ENCODE measurements around the gene NCBP3. TPM values are rescaled to one million over a fixed set of nuclear protein-coding genes. Genes with fewer than 3 reads are reported as not detected.

NCBP3 gene
- total RNA-seq, 2 experiments from 2014 or later = 24.5 to 45.7 TPM

DNA sequence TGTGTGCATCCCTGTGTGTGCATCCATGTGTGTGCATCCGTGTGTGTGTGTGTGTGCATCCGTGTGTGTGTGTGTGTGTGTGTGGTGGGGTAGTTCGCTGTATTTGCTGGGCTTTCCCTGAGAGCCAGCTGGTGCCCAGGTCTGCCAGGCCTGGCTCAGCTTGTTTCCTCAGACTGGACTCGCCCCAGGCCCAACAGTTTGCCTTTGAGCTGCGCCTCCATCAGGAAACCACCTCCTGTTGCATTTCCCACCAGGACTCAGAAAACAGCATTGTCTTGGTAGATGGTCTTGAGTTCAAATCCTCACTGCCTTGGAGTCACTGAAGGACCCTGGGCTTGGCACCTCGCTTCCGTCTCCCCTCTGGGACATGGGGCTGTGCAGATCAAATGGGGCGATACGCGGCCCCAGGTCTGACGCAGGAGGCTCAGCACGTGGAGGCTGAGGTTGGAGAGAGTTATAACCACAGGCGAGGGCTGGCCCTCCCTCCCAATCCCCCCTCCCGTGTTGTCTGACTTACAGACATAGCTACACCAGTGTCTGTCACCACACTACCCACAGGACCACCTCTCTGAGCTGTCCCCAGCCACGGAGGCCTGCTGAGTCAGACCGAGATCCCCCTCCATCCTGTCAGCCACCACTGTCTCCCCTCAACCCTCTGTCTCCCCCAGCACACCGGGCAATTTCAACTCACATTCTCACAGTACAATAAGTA is 49.8 kb downstream of the NCBP3 start:
- H3K27ac ChIP-seq (ENCODE audit: low read depth, low read length, poor library complexity, severe bottlenecking) = no peak overlapping the region
- H3K4me1 ChIP-seq (ENCODE audit: insufficient read depth, low read length, poor library complexity, severe bottlenecking) = peaks cover 8% of the 10 kb centered on the region
- H3K4me2 ChIP-seq (ENCODE audit: low read length) = no peak overlapping the region
- TF ChIP-seq, protein P1, sequence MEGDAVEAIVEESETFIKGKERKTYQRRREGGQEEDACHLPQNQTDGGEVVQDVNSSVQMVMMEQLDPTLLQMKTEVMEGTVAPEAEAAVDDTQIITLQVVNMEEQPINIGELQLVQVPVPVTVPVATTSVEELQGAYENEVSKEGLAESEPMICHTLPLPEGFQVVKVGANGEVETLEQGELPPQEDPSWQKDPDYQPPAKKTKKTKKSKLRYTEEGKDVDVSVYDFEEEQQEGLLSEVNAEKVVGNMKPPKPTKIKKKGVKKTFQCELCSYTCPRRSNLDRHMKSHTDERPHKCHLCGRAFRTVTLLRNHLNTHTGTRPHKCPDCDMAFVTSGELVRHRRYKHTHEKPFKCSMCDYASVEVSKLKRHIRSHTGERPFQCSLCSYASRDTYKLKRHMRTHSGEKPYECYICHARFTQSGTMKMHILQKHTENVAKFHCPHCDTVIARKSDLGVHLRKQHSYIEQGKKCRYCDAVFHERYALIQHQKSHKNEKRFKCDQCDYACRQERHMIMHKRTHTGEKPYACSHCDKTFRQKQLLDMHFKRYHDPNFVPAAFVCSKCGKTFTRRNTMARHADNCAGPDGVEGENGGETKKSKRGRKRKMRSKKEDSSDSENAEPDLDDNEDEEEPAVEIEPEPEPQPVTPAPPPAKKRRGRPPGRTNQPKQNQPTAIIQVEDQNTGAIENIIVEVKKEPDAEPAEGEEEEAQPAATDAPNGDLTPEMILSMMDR (conservative IDR thresholded peaks at IDR 0.05; ENCODE audit: low read length) = no peak
- no peak for TF ChIP-seq EZH2phosphoT487 (IDR thresholded peaks at IDR 0.05; ENCODE audit: borderline replicate concordance, low read depth, low read length)
- intact Hi-C loops (cut with micrococcal nuclease; ENCODE audit: unreplicated experiment) = no loop called here
- POLR2A ChIA-PET = interaction anchor here (0.6 to 0.9 kb wide), 3 partner anchors 47 to 407 kb away, joined by 3 to 5 read pairs (median 4); no protein-coding TSS in a partner anchor
- H2AFZ ChIP-seq (ENCODE audit: low read length) = no peak overlapping the region
- no peak overlapping the region for H3K4me3 ChIP-seq (ENCODE audit: low read depth, low read length, poor library complexity, severe bottlenecking)
- no peaks in the 10 kb centered on the region for H3K9me3 ChIP-seq (ENCODE audit: low read length)
- DNase-seq (ENCODE audit: low spot score) = no peak
- BruUV-seq (replicated peaks) = no TSS peak
- H3K36me3 ChIP-seq (ENCODE audit: insufficient read depth, low read length) = no peaks in the 10 kb centered on the region
- H4K20me1 ChIP-seq (ENCODE audit: insufficient read depth, low read length) = no peaks in the 10 kb centered on the region
- H3K79me2 ChIP-seq (ENCODE audit: insufficient read depth, low read depth, low read length) = no peaks in the 10 kb centered on the region
- CTCF ChIA-PET (ENCODE audit: unreplicated experiment) = interaction anchor here (0.5 kb wide), 1 partner anchor 31 kb away, joined by 3 read pairs; no protein-coding TSS in a partner anchor
- no peaks in the 10 kb centered on the region for H3K9me2 ChIP-seq (ENCODE audit: insufficient read depth, low read length)

DNA sequence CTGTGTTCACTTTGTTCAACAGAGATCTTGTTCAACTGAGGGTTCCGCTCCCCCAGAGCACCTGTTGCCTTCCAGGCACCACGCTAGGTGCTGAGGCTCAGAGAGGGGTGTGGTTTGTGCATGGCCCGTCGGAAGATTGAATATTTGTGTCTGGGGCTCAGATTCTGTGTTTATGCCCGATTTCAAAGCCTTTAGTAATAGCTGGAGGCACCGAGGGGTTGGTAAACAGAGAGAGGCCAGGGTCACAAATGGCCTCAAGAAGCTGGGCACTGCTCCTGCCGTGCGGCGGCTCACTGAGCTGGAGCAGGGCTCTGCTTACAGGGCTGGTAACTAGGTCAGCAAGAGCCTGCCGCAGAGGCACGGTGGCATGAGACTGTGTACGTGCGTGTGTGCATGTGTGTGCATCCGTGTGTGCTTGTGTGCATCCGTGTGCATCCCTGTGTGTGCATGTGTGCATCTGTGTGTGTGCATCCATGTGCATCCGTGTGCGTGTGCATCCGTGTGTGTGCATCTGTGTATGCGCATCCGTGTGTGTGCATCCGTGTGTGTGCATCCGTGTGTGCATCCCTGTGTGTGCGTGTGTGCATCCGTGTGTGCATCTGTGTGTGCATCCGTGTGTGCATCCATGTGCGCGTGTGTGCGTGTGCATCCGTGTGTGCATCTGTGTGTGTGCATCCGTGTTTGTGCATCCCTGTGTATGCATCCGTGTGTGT is 50.5 kb downstream of the NCBP3 start:
- TF ChIP-seq, protein P1 (conservative IDR thresholded peaks at IDR 0.05; ENCODE audit: low read length) = no peak
- TF ChIP-seq EZH2phosphoT487 (IDR thresholded peaks at IDR 0.05; ENCODE audit: borderline replicate concordance, low read depth, low read length) = no peak
- Histone ChIP-seq H3K4me1 (ENCODE audit: insufficient read depth, low read length, poor library complexity, severe bottlenecking) (peaks cover 8% of the 10 kb centered on the region), H3K4me2 (ENCODE audit: low read length) (peak overlapping the region; percentile 28)

More for the DNA sequence above, 50.5 kb downstream of the NCBP3 start:
- POLR2A ChIA-PET = interaction anchor here (0.9 kb wide), 1 partner anchor 46 kb away, joined by 3 read pairs; no protein-coding TSS in a partner anchor
- Histone ChIP-seq H3K9me3 (ENCODE audit: low read length) (no peaks in the 10 kb centered on the region), H3K4me3 (ENCODE audit: low read depth, low read length, poor library complexity, severe bottlenecking) (no peak overlapping the region), H3K79me2 (ENCODE audit: insufficient read depth, low read depth, low read length) (no peaks in the 10 kb centered on the region), H4K20me1 (ENCODE audit: insufficient read depth, low read length) (no peaks in the 10 kb centered on the region), H3K27ac (ENCODE audit: low read depth, low read length, poor library complexity, severe bottlenecking) (no peak overlapping the region), H3K9me2 (ENCODE audit: insufficient read depth, low read length) (no peaks in the 10 kb centered on the region), H2AFZ (ENCODE audit: low read length) (peak overlapping the region; percentile 80), H3K36me3 (ENCODE audit: insufficient read depth, low read length) (no peaks in the 10 kb centered on the region)
- intact Hi-C loops (cut with micrococcal nuclease; ENCODE audit: unreplicated experiment) = no loop called here
- DNase-seq (ENCODE audit: low spot score) = peak; percentile 36
- CTCF ChIA-PET (ENCODE audit: unreplicated experiment) = no interaction called here
- no TSS peak for BruUV-seq (replicated peaks)
